ENCODE results near the gene PILRA.

Gene PILRA

DNA sequence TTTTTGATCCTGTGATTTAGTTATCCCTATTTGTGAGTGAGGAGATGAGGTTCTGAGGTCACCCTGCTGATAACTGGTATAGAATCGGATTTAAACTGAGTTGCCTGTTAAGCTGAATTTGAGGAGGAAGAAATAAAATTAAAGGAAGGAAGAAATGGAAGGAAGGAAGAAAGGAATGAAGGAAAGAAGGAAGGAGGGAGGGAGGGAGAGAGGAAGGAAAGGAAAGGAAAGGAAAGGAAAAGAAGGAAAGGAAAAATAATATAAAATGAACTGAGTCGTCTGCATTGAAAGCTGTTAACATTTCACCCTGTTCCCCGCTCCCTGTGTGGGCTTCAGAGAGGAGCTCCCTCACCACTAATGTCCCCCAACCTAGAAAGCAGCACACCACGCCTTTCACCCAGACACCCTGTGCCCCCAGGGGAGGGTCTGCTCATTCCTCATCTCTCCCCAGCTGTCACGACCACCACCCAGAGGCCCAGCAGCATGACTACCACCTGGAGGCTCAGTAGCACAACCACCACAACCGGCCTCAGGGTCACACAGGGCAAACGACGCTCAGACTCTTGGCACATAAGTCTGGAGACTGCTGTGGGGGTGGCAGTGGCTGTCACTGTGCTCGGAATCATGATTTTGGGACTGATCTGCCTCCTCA lies 16.3 kb downstream of the PILRA start:
- DNase-seq (ENCODE audit: low spot score) = no peak
- TF ChIP-seq, protein P1, sequence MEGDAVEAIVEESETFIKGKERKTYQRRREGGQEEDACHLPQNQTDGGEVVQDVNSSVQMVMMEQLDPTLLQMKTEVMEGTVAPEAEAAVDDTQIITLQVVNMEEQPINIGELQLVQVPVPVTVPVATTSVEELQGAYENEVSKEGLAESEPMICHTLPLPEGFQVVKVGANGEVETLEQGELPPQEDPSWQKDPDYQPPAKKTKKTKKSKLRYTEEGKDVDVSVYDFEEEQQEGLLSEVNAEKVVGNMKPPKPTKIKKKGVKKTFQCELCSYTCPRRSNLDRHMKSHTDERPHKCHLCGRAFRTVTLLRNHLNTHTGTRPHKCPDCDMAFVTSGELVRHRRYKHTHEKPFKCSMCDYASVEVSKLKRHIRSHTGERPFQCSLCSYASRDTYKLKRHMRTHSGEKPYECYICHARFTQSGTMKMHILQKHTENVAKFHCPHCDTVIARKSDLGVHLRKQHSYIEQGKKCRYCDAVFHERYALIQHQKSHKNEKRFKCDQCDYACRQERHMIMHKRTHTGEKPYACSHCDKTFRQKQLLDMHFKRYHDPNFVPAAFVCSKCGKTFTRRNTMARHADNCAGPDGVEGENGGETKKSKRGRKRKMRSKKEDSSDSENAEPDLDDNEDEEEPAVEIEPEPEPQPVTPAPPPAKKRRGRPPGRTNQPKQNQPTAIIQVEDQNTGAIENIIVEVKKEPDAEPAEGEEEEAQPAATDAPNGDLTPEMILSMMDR (IDR thresholded peaks at IDR 0.05) = no peak
- Histone ChIP-seq H3K4me3 (no peak overlapping the region), H3K27ac (no peak overlapping the region)

DNA sequence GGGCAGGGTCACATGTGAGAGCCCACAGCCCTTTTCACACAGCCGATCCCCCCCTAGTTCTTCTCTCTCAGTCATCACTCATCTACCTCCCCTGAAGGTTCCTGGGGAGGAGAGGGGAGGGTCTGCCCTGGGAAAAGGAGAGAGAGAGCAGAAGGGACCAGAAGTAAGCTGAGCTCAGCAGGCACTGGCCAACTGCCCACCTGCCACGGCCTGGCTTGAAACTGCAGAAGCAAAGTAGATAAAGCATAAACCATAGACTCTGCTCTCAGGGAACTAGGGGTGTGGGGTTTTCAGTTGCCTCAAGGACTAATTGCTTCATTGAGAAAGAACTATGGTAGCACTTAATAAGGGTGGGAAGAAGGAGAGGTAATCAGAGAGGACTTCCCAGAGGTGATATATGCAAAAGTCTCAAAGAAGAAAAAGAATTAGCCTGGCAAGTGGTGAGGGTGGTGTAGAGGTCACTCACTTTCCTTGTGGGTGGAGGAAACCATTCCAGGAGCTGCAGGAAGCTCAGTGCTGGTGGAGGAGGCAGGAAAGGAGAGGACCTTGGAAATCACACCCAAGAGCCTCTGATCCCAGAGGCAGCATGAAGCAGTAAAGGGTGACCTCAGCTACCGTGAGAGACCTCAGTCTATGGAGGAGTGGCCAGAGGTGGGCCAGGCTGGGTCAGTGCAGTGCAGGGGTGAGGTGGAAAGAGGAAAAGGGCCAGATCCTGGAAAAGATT lies 17.2 kb downstream of the PILRA start:
- DNase-seq (ENCODE audit: low spot score) = no peak
- TF ChIP-seq, protein P1 (IDR thresholded peaks at IDR 0.05) = no peak
- Histone ChIP-seq H3K4me3 (no peak overlapping the region), H3K27ac (no peak overlapping the region)

DNA sequence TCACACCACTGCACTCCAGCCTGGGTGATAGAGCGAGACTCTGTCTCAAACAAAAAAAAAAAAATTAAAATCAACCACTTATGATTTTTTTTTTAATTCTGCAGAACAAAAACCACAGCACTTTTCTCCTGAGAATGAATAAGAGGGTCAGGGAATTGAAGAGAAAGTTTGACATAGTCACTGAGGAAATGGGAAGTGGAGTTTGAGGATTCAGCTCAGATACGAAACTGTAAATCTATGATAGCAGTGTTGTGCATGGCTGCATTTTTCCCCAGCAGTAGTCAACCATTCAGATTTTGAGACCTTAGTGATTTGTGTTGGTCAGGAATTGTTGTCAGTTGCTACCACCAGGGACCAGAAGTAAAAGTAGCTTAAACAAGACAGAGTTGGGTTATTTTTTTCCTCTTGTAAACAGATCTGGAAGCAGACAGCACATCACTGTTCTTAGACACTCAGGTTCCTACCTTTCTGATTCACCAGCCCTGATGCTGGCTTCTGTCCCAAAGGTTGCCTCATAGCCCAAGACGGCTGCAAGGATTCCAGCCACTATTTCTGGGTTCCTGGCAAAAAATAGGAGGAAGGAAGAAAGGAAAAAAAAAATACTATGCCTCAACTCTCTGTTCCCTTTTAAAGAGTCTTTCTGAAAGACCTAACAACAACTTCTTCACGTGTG lies 20.1 kb downstream of the PILRA start:
- H3K4me3 ChIP-seq = no peak overlapping the region
- DNase-seq (ENCODE audit: low spot score) = no peak
- TF ChIP-seq, protein P1 (IDR thresholded peaks at IDR 0.05) = no peak
- no peak overlapping the region for H3K27ac ChIP-seq

DNA sequence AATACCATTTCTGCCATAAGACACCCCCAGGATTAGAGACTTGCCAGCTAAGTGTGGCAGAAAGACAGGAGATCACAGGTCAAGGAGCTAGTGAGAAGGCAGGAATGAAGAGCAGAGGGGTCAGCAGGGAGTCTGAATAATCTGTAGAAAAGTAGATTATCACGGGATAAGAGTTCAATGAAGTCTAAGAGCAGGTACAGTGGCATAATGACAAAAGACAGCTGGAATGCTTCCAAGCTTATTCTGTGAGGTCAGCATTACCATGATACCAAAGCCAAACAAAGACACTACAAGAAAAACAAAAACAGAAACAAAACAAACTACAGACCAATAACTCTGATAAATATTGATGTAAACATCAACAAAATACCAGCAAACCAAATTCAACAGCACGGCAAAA lies 20.8 kb downstream of the PILRA start:
- TF ChIP-seq, protein P1 (IDR thresholded peaks at IDR 0.05) = no peak
- Histone ChIP-seq H3K4me3 (no peak overlapping the region), H3K27ac (no peak overlapping the region)
- DNase-seq (ENCODE audit: low spot score) = no peak

- H3K27ac ChIP-seq = no peak overlapping the region
- TF ChIP-seq, protein P1 (IDR thresholded peaks at IDR 0.05) = no peak
- no peak for DNase-seq (ENCODE audit: low spot score)
- no peak overlapping the region for H3K4me3 ChIP-seq
These were observed 23.2 kb downstream of the PILRA start for GRCh38 chr7:100396421-100396982.

DNA sequence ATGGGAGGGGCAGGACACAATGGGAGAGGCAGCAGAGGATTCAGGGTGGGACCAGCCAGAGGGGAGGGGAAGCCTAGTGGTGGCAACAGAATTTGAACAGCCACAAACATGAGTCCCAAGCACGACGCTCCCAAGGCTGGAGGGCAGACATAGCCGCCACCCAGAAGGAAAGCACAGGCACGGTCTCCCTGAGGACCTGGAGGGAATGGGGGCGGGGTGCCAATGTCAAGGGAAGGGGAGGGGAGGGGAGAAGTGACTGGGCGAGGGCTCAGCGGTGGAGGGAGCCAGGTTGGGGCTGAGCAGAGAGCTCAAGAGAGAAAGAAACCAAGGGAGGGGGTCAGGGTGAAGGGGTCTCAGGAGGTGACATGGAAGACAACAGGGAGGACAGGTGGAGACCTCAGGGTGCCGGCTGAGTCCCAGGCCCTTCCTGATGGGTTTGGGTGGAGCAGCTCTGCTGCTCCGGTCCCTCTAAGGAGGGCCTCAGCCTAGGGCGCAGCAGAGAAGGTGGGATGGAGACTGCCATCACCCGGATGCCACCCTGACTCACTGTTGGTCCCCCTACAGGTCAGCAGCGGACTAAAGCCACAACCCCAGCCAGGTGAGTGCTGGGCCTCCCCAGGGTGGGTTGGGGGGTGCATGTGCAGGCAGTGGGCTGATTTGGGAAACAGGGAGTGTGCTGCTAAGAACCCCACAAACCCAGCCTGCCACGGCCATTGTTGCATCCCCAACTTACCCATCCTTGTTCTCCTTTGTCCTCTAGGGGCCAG lies 24.2 kb downstream of the PILRA start:
- no peak overlapping the region for H3K4me3 ChIP-seq
- no peak overlapping the region for H3K27ac ChIP-seq
- TF ChIP-seq, protein P1 (IDR thresholded peaks at IDR 0.05) = no peak
- DNase-seq (ENCODE audit: low spot score) = no peak
